Endothelial cell of umbilical vein (primary cell): ENCODE data around the gene CACNA1E. TPM values are rescaled to one million over a fixed set of nuclear protein-coding genes. Genes with fewer than 3 reads are reported as not detected.

ENCODE experiments used
- BruUV-seq: library from RNA; stranded (reverse); fragments of 400-500 nt; replicated peaks from 2 replicates; lab custom pipeline; 2021; lab: Mats Ljungman, UMichigan
- CTCF ChIA-PET: fragments of 300-600, 350-600 bp; sonication (Branson Sonifier 250); formaldehyde crosslinking; loops from one replicate; lab custom pipeline; 2021; ENCODE audit warnings: antibody characterized with exemption, inconsistent platforms; lab: Charles Lee
- POLR2A ChIA-PET: fragments of 300-600, 350-600 bp; sonication (Branson Sonifier 250); formaldehyde crosslinking; loops from one replicate; lab custom pipeline; 2021; ENCODE audit warnings: antibody characterized with exemption, inconsistent platforms; lab: Charles Lee
- DNase-seq: peaks from one replicate; pipeline ENCODE4 v3.0.0-alpha.2; 2011; ENCODE audit warnings: low read depth, low spot score
- FAIRE-seq: peaks from 2 replicates; lab custom pipeline; 2011; peaks lifted over from hg19 to GRCh38; lab: Jason Lieb, UNC
- H2AFZ ChIP-seq: 2 replicates; pipeline ENCODE4 v1.6.0; 2012; ENCODE audit warnings: low read depth, low read length, control low read depth, inconsistent platforms
- H3K27ac ChIP-seq: 2 replicates; pipeline ENCODE4 v1.5.1; 2011; ENCODE audit warnings: low read depth, mild to moderate bottlenecking, control low read depth, low read length, moderate library complexity; ENCODE audit not compliant: insufficient read depth
- H3K27me3 ChIP-seq, 2 experiments: 2 replicates each; pipeline versions ENCODE4 v1.6.0 to v1.6.1; 2011; ENCODE audit warnings: low read length in 2 of 2, mixed read lengths in 1 of 2; ENCODE audit not compliant: control insufficient read depth in 2 of 2, insufficient read depth in 2 of 2
- H3K36me3 ChIP-seq, 2 experiments: 2 replicates in 1 of 2; 3 replicates in 1 of 2; pipeline ENCODE4 v1.5.1; 2011; ENCODE audit warnings: low read length in 2 of 2, mild to moderate bottlenecking in 1 of 2, moderate library complexity in 1 of 2; ENCODE audit not compliant: control insufficient read depth in 2 of 2, insufficient read depth in 2 of 2; ENCODE audit errors: extremely low read depth in 1 of 2
- H3K4me1 ChIP-seq: 3 replicates; pipeline ENCODE4 v1.5.1; 2011; ENCODE audit warnings: mild to moderate bottlenecking, low read length; ENCODE audit not compliant: control insufficient read depth, insufficient read depth; ENCODE audit errors: extremely low read depth
- H3K4me2 ChIP-seq: 2 replicates; pipeline ENCODE4 v1.6.1; 2011; ENCODE audit warnings: low read length, control low read depth, mixed read lengths; ENCODE audit not compliant: insufficient read depth
- H3K4me3 ChIP-seq, 3 experiments: fragments of 200-600 bp in 1 of 3; sonication (generic), shearing (Covaris generic) in 1 of 3; replicated peaks in 1 of 3; 2 replicates each; pipeline ENCODE4 v1.5.1; 2011 to 2016; ENCODE audit warnings: control low read depth in 3 of 3, low read length in 3 of 3, mild to moderate bottlenecking in 2 of 3, inconsistent platforms in 1 of 3, low read depth in 1 of 3, moderate library complexity in 1 of 3; ENCODE audit not compliant: insufficient read depth in 1 of 3
- H3K79me2 ChIP-seq: 2 replicates; pipeline ENCODE4 v1.6.0; 2012; ENCODE audit warnings: low read length, inconsistent platforms; ENCODE audit not compliant: control insufficient read depth, insufficient read depth
- H3K9ac ChIP-seq: replicated peaks from 2 replicates; pipeline ENCODE3; 2011; ENCODE audit warnings: low read length, control low read depth; ENCODE audit not compliant: insufficient read depth; ENCODE audit errors: extremely low read depth
- H3K9me1 ChIP-seq: replicated peaks from 3 replicates; pipeline ENCODE4 v1.6.0; 2011; ENCODE audit warnings: mild to moderate bottlenecking, low read length; ENCODE audit not compliant: control insufficient read depth, insufficient read depth; ENCODE audit errors: extremely low read depth
- H3K9me3 ChIP-seq: replicated peaks from 2 replicates; pipeline ENCODE4 v1.5.1; 2012; ENCODE audit warnings: low read length, inconsistent platforms; ENCODE audit not compliant: control insufficient read depth, insufficient read depth
- H4K20me1 ChIP-seq: replicated peaks from 2 replicates; pipeline ENCODE3; 2011; ENCODE audit warnings: mild to moderate bottlenecking, low read length; ENCODE audit not compliant: control insufficient read depth, insufficient read depth; ENCODE audit errors: extremely low read depth
- EZH2 ChIP-seq: IDR thresholded peaks from 2 replicates; pipeline ENCODE4 v1.6.1; 2012; ENCODE audit warnings: borderline replicate concordance, low read depth, mild to moderate bottlenecking, moderate library complexity, low read length, inconsistent platforms; ENCODE audit not compliant: severe bottlenecking
- FOS ChIP-seq: IDR thresholded peaks from 2 replicates; pipeline ENCODE4 v1.6.1; 2011; ENCODE audit warnings: mild to moderate bottlenecking, low read length, moderate library complexity, borderline replicate concordance; ENCODE audit not compliant: insufficient read depth
- GATA2 ChIP-seq: IDR thresholded peaks from 2 replicates; pipeline ENCODE4 v1.7.0; 2011; ENCODE audit warnings: low read depth, mild to moderate bottlenecking, moderate library complexity, mixed read lengths, low read length; ENCODE audit not compliant: insufficient read length, insufficient read depth
- JUN ChIP-seq: IDR thresholded peaks from 2 replicates; pipeline ENCODE4 v1.6.1; 2011; ENCODE audit warnings: borderline replicate concordance, low read depth; ENCODE audit not compliant: insufficient read length, insufficient read depth
- MYC ChIP-seq: IDR thresholded peaks from one replicate; pipeline ENCODE4 v1.6.1; 2011; ENCODE audit warnings: mild to moderate bottlenecking, low read depth, low read length
- POLR2A ChIP-seq: IDR thresholded peaks from 2 replicates; pipeline ENCODE4 v1.6.1; 2012; ENCODE audit warnings: low read depth, mild to moderate bottlenecking, control low read depth, low read length
- POLR2AphosphoS5 ChIP-seq: IDR thresholded peaks from 2 replicates; pipeline ENCODE4 v1.6.1; 2012; ENCODE audit warnings: low read depth, mild to moderate bottlenecking, control low read depth, low read length, moderate library complexity; ENCODE audit not compliant: insufficient read depth
- dilution Hi-C: fragments of 300-500 bp; cut with MboI; formaldehyde crosslinking; loops from one replicate; pipeline ENCODE4 v1.15.0; 2019; ENCODE audit warnings: low sequenced_read_pairs; ENCODE audit not compliant: extremely low pct_ligation_motif_present
- intact Hi-C: fragments of 100-400 bp; cut with micrococcal nuclease; formaldehyde crosslinking; loops from one replicate; pipeline ENCODE4 v1.10.0; 2022
- polyA plus RNA-seq, 4 experiments: library from polyadenylated mRNA; depleted of rRNA in 3 of 4; stranded (reverse) in 3 of 4; unstranded in 1 of 4; fragments of >200 nt; gene quantifications; 2 replicates each; pipeline versions ENCODE4 v1.2.1 to v1.2.3, GENCODE V29; 2011 to 2012; ENCODE audit warnings: missing spikeins in 1 of 4
- total RNA-seq: library from RNA; stranded (reverse); gene quantifications from 2 replicates; pipeline ENCODE4 v1.2.3, GENCODE V29; 2021
- TF ChIP-seq, protein P1 (sequence below), 2 donors: IDR thresholded peaks; 1 replicate in 1 of 2; 2 replicates in 1 of 2; pipeline ENCODE4 v1.5.1; 2011; ENCODE audit warnings: low read length in 2 of 2, mild to moderate bottlenecking in 2 of 2, moderate library complexity in 2 of 2, control low read depth in 1 of 2, inconsistent platforms in 1 of 2, low read depth in 1 of 2; ENCODE audit not compliant: insufficient read depth in 1 of 2; ENCODE audit errors: extremely low read depth in 1 of 2
- TF ChIP-seq, protein P2 (sequence below): IDR thresholded peaks from 2 replicates; pipeline ENCODE4 v1.6.1; 2011; ENCODE audit not compliant: insufficient read depth, insufficient read length

Gene CACNA1E
- total and polyA plus RNA-seq, 2 donors (not counting 3 experiments of a cell fraction or from before 2014, with no cell fraction given): not detected

DNA sequence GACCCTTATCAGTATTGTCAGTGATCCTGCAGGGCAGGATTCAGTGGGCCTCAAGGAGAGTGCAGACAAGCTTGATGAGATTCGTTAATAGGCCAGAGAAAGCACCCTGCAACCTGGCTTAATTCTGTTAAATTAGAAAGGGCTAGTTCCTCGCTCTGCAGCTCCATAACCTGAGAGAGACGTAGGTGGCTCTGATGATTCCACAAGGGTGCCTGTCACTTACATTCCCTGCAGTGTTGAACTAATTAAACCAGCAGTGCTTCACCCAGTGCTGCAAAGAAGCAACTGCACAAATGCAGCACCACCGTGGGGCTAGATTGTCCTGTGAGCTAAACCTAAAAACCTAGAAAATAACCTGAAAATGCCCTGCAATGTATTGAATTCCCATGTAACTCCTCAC, 270.8 kb downstream of the CACNA1E start:
- H3K9me1 ChIP-seq: no peaks in the 10 kb centered on the region
- BruUV-seq: no TSS peak
- FAIRE-seq: no peak
- no peaks in the 10 kb centered on the region for H3K79me2 ChIP-seq
- DNase-seq: no peak
- peaks cover 4% of the 10 kb centered on the region for H3K9me3 ChIP-seq
- no peak overlapping the region for H3K27ac ChIP-seq
- CTCF ChIA-PET: no interaction called here
- TF ChIP-seq, protein P1, sequence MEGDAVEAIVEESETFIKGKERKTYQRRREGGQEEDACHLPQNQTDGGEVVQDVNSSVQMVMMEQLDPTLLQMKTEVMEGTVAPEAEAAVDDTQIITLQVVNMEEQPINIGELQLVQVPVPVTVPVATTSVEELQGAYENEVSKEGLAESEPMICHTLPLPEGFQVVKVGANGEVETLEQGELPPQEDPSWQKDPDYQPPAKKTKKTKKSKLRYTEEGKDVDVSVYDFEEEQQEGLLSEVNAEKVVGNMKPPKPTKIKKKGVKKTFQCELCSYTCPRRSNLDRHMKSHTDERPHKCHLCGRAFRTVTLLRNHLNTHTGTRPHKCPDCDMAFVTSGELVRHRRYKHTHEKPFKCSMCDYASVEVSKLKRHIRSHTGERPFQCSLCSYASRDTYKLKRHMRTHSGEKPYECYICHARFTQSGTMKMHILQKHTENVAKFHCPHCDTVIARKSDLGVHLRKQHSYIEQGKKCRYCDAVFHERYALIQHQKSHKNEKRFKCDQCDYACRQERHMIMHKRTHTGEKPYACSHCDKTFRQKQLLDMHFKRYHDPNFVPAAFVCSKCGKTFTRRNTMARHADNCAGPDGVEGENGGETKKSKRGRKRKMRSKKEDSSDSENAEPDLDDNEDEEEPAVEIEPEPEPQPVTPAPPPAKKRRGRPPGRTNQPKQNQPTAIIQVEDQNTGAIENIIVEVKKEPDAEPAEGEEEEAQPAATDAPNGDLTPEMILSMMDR (IDR thresholded peaks at IDR 0.05; ENCODE audit: extremely low read depth in 1 of 2, insufficient read depth in 1 of 2, low read depth in 1 of 2, low read length in 2 of 2): no peak
- TF ChIP-seq, protein P2, sequence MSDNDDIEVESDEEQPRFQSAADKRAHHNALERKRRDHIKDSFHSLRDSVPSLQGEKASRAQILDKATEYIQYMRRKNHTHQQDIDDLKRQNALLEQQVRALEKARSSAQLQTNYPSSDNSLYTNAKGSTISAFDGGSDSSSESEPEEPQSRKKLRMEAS: no peak
- TF ChIP-seq MYC (no peak), GATA2 (no peak), POLR2A (no peak), EZH2 (no peak), FOS (no peak), POLR2AphosphoS5 (no peak), JUN (no peak)
- intact Hi-C loops (no loop called here), dilution Hi-C loops (no loop called here)
- no peak overlapping the region for H3K4me2 ChIP-seq
- no peak overlapping the region for H3K9ac ChIP-seq
- H3K4me3 ChIP-seq: no peak overlapping the region
- no peaks in the 10 kb centered on the region for H4K20me1 ChIP-seq
- POLR2A ChIA-PET: no interaction called here
- H3K36me3 ChIP-seq: no peaks in the 10 kb centered on the region
- no peak overlapping the region for H2AFZ ChIP-seq
- no peaks in the 10 kb centered on the region for H3K27me3 ChIP-seq
- H3K4me1 ChIP-seq: no peaks in the 10 kb centered on the region
